Fibroblast of villous mesenchyme (primary cell): Measurements from ENCODE around the gene KRTAP25-1. TPM values are rescaled to one million over a fixed set of nuclear protein-coding genes. Genes with fewer than 3 reads are reported as not detected.

Experiments used
- DNase-seq: peaks from one replicate; pipeline ENCODE4 v3.0.0-alpha.2; 2010; ENCODE audit warnings: low read depth
- H3K4me3 ChIP-seq: 2 replicates; pipeline ENCODE4 v1.5.1; 2011; ENCODE audit warnings: low read depth, mild to moderate bottlenecking, low read length
- CTCF ChIP-seq: IDR thresholded peaks from 2 replicates; pipeline ENCODE4 v1.5.1; 2012; ENCODE audit warnings: low read depth, mild to moderate bottlenecking, low read length; ENCODE audit not compliant: insufficient read depth
- total RNA-seq: library from RNA; depleted of rRNA; stranded (reverse); fragments of >200 nt; gene quantifications from 2 replicates; pipeline ENCODE4 v1.2.3, GENCODE V29; 2012

Gene KRTAP25-1
- total RNA-seq, 1 donor, result not detected

- no peak for DNase-seq
- no peak for TF ChIP-seq CTCF
- H3K4me3 ChIP-seq, result no peak overlapping the region
These were observed 33.6 kb downstream of the KRTAP25-1 start for GRCh38 chr21:30255679-30256078.

- DNase-seq, result no peak
- no peak for TF ChIP-seq CTCF
- no peak overlapping the region for H3K4me3 ChIP-seq
These were observed 37.5 kb downstream of the KRTAP25-1 start for GRCh38 chr21:30251781-30252180.

- TF ChIP-seq CTCF, result no peak
- DNase-seq, result no peak
- no peak overlapping the region for H3K4me3 ChIP-seq
These were observed 39.4 kb downstream of the KRTAP25-1 start for GRCh38 chr21:30249936-30250335.

GRCh38 chr21:30248844-30249243 is 40.5 kb downstream of the KRTAP25-1 start:
- no peak overlapping the region for H3K4me3 ChIP-seq
- TF ChIP-seq CTCF, result no peak
- DNase-seq, result no peak

- TF ChIP-seq CTCF, result no peak
- H3K4me3 ChIP-seq, result no peak overlapping the region
- no peak for DNase-seq
These were observed 44.3 kb downstream of the KRTAP25-1 start for GRCh38 chr21:30245061-30245460.

- no peak overlapping the region for H3K4me3 ChIP-seq
- TF ChIP-seq CTCF, result no peak
- DNase-seq, result no peak
These were observed 45.6 kb downstream of the KRTAP25-1 start for GRCh38 chr21:30243691-30244090.

GRCh38 chr21:30240661-30241060 is 48.7 kb downstream of the KRTAP25-1 start:
- TF ChIP-seq CTCF, result no peak

More at GRCh38 chr21:30240661-30241060, 48.7 kb downstream of the KRTAP25-1 start:
- H3K4me3 ChIP-seq, result no peak overlapping the region
- DNase-seq, result no peak
